A673 (cell line): ENCODE measurements around the gene CRIP1. TPM values are rescaled to one million over a fixed set of nuclear protein-coding genes. Genes with fewer than 3 reads are reported as not detected.

Experiments
- BruUV-seq: library from RNA; stranded (reverse); fragments of 400-500 nt; replicated peaks from 2 replicates; lab custom pipeline; 2021; lab: Mats Ljungman, UMichigan
- CTCF ChIA-PET: fragments of 300-600 bp; sonication (Branson Sonifier 250); formaldehyde crosslinking; loops from one replicate; lab custom pipeline; 2022; ENCODE audit warnings: antibody characterized with exemption; lab: Charles Lee
- POLR2A ChIA-PET: fragments of 300-600 bp; sonication (Branson Sonifier 250); formaldehyde crosslinking; loops from one replicate; lab custom pipeline; 2022; ENCODE audit warnings: antibody characterized with exemption; ENCODE audit not compliant: low non-redundant PET; lab: Charles Lee
- DNase-seq: peaks from one replicate; pipeline ENCODE4 v3.0.0-alpha.2; 2015; ENCODE audit warnings: low spot score
- H3K27ac ChIP-seq: fragments of 200-600 bp; sonication (generic); 2 replicates; pipeline ENCODE4 v1.5.1; 2016; ENCODE audit warnings: mixed run types, low read depth, mild to moderate bottlenecking, mixed read lengths, antibody characterized with exemption, low read length; ENCODE audit not compliant: poor library complexity, severe bottlenecking
- H3K27me3 ChIP-seq: fragments of 200-600 bp; sonication (generic); replicated peaks from 2 replicates; pipeline ENCODE4 v1.6.1; 2017; ENCODE audit warnings: mixed run types, low read depth, mild to moderate bottlenecking, mixed read lengths, antibody characterized with exemption, low read length; ENCODE audit not compliant: insufficient read depth, poor library complexity
- H3K36me3 ChIP-seq: fragments of 200-600 bp; sonication (generic); 2 replicates; pipeline ENCODE4 v1.6.1; 2016; ENCODE audit warnings: mixed run types, mild to moderate bottlenecking, mixed read lengths, antibody characterized with exemption, low read length; ENCODE audit not compliant: insufficient read depth, poor library complexity, severe bottlenecking
- H3K4me1 ChIP-seq: fragments of 200-600 bp; sonication (generic); 2 replicates; pipeline ENCODE4 v1.6.1; 2017; ENCODE audit warnings: mixed run types, mild to moderate bottlenecking, mixed read lengths, antibody characterized with exemption, low read length; ENCODE audit not compliant: insufficient read depth, poor library complexity, severe bottlenecking
- H3K4me3 ChIP-seq: fragments of 200-600 bp; sonication (generic); 2 replicates; pipeline ENCODE4 v1.5.1; 2016; ENCODE audit warnings: low read depth, mixed run types, mild to moderate bottlenecking, mixed read lengths, low read length; ENCODE audit not compliant: poor library complexity, severe bottlenecking
- H3K9me3 ChIP-seq: fragments of 200-600 bp; sonication (generic); 2 replicates; pipeline ENCODE4 v1.6.1; 2016; ENCODE audit warnings: mixed run types, low read depth, mild to moderate bottlenecking, mixed read lengths, antibody characterized with exemption, low read length; ENCODE audit not compliant: poor library complexity, severe bottlenecking
- CTCF ChIP-seq: fragments of 300-800, 200-600 bp; sonication (generic); conservative IDR thresholded peaks from 2 replicates; pipeline ENCODE4 v1.5.1; 2017; ENCODE audit warnings: low read depth, mild to moderate bottlenecking, antibody characterized with exemption, low read length, moderate library complexity, mixed read lengths
- EZH2 ChIP-seq: fragments of 200-600 bp; sonication (generic); IDR thresholded peaks from 2 replicates; pipeline ENCODE4 v1.6.1; 2017; ENCODE audit warnings: borderline replicate concordance, low read depth, mild to moderate bottlenecking, mixed read lengths, antibody characterized with exemption, low read length; ENCODE audit not compliant: poor library complexity, severe bottlenecking
- intact Hi-C: fragments of 100-400 bp; cut with micrococcal nuclease; formaldehyde crosslinking; loops from one replicate; pipeline ENCODE4 v1.10.0; 2022; ENCODE audit not compliant: unreplicated experiment
- total RNA-seq: library from RNA; stranded (reverse); gene quantifications from 2 replicates; pipeline ENCODE4 v1.2.3, GENCODE V29; 2021

CRIP1 gene
- total RNA-seq, 1 experiment from 2014 or later: 47.7 TPM

- Histone ChIP-seq H3K36me3 (no peaks in the 10 kb centered on the region), H3K27me3 (no peaks in the 10 kb centered on the region), H3K27ac (no peak overlapping the region), H3K4me1 (no peaks in the 10 kb centered on the region), H3K4me3 (no peak overlapping the region), H3K9me3 (no peaks in the 10 kb centered on the region)
- no peak for TF ChIP-seq CTCF
- TF ChIP-seq EZH2: no peak
- CTCF ChIA-PET: no interaction called here
- DNase-seq: no peak
- POLR2A ChIA-PET: no interaction called here
- BruUV-seq: no TSS peak
- intact Hi-C loops: no loop called here
These were observed 12.0 kb downstream of the CRIP1 start for GRCh38 chr14:105498430-105499255.

GRCh38 chr14:105499256-105500035 lies 12.8 kb downstream of the CRIP1 start:
- intact Hi-C loops: no loop called here
- no peak for DNase-seq
- H3K27ac ChIP-seq: no peak overlapping the region
- no peaks in the 10 kb centered on the region for H3K36me3 ChIP-seq
- H3K4me1 ChIP-seq: no peaks in the 10 kb centered on the region
- H3K4me3 ChIP-seq: no peak overlapping the region
- TF ChIP-seq EZH2 (no peak), CTCF (no peak)
- no peaks in the 10 kb centered on the region for H3K9me3 ChIP-seq
- POLR2A ChIA-PET: no interaction called here
- no TSS peak for BruUV-seq
- no peaks in the 10 kb centered on the region for H3K27me3 ChIP-seq
- CTCF ChIA-PET: no interaction called here

GRCh38 chr14:105500036-105500725 lies 13.5 kb downstream of the CRIP1 start:
- DNase-seq: no peak
- intact Hi-C loops: no loop called here
- Histone ChIP-seq H3K27me3 (no peaks in the 10 kb centered on the region), H3K4me3 (no peak overlapping the region), H3K9me3 (no peaks in the 10 kb centered on the region), H3K4me1 (no peaks in the 10 kb centered on the region), H3K36me3 (no peaks in the 10 kb centered on the region), H3K27ac (no peak overlapping the region)
- TF ChIP-seq CTCF (no peak), EZH2 (no peak)
- POLR2A ChIA-PET: no interaction called here
- no TSS peak for BruUV-seq
- CTCF ChIA-PET: no interaction called here
